GM12875 (cell line): ENCODE data around the gene ETV6.
"Not testable (repeated sequence)": the region's sequence is repeated elsewhere in the genome, so short reads cannot be mapped to it uniquely, and the experiment has no call there.

Experiments used
- H3K4me3 ChIP-seq: one replicate; pipeline ENCODE4 v1.5.1; 2011; ENCODE audit warnings: low read depth, low read length, control low read depth
- CTCF ChIP-seq: IDR thresholded peaks from 2 replicates; pipeline ENCODE4 v1.5.1; 2011; ENCODE audit warnings: low read depth, mild to moderate bottlenecking, control low read depth, inconsistent platforms, low read length, moderate library complexity, borderline replicate concordance; ENCODE audit not compliant: insufficient read depth

The ETV6 gene

GRCh38 chr12:11621797-11622423, 27.6 kb upstream of the ETV6 start:
- H3K4me3 ChIP-seq: no peak overlapping the region
- no peak for TF ChIP-seq CTCF

- 0 out of 2 replicates have a peak, but pooled peaks have one; percentile 4 for TF ChIP-seq CTCF
- H3K4me3 ChIP-seq: no peak overlapping the region
Measured at GRCh38 chr12:11622876-11623281, 26.6 kb upstream of the ETV6 start.

- TF ChIP-seq CTCF: no peak
- H3K4me3 ChIP-seq: no peak overlapping the region
Measured at GRCh38 chr12:11623382-11623781, 26.1 kb upstream of the ETV6 start.

GRCh38 chr12:11624116-11624515, 25.4 kb upstream of the ETV6 start:
- H3K4me3 ChIP-seq: no peak overlapping the region
- no peak for TF ChIP-seq CTCF

GRCh38 chr12:11627709-11628108, 21.8 kb upstream of the ETV6 start:
- H3K4me3 ChIP-seq: not testable (repeated sequence)

GRCh38 chr12:11628353-11628752, 21.1 kb upstream of the ETV6 start:
- no peak overlapping the region for H3K4me3 ChIP-seq
- TF ChIP-seq CTCF: no peak

GRCh38 chr12:11630046-11630706, 19.3 kb upstream of the ETV6 start:
- no peak overlapping the region for H3K4me3 ChIP-seq
- no peak for TF ChIP-seq CTCF
